ENCODE measurements around the gene FZD4.
"Not testable (repeated sequence)": the region's sequence is repeated elsewhere in the genome, so short reads cannot be mapped to it uniquely, and the experiment has no call there.

Gene FZD4

GRCh38 chr11:86934926-86935579, 20.1 kb downstream of the FZD4 start:
- no peak for DNase-seq

DNA sequence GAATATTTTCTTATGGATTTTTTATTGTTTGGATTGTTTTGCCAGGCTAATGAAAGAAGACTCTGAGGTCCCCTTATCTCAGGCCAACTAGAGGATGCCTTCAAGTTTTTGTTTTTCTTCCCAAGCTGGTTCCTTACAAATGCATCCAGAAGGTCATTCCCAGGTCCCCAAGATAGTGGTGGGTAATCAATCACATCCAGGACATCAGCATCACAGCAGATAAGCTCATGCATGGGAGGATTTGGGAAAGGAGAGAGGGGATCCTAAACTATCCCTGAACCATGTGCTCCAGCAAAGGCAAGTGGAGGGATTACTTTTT, 20.7 kb downstream of the FZD4 start:
- DNase-seq, result no peak

GRCh38 chr11:86933891-86934581, 21.2 kb downstream of the FZD4 start:
- no peak for DNase-seq

- no peak for DNase-seq
Measured at GRCh38 chr11:86932924-86933875, 22.0 kb downstream of the FZD4 start.

DNA sequence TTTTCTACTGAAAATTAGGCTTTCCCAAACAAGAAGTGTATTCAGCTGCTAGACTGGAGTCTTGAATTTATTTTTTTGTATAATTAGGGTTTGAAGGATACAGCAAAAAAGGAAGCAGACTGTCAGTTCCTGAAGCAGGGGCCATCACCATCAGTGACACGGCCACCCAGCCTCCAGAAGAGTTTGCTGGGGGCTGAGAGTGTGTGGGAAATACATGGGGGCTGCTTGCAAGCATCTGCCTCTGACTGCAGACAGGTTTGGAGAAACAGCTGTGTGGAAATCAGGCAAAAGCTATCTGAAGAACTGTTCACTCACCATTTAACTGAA, 23.0 kb downstream of the FZD4 start:
- DNase-seq, result no peak

DNA sequence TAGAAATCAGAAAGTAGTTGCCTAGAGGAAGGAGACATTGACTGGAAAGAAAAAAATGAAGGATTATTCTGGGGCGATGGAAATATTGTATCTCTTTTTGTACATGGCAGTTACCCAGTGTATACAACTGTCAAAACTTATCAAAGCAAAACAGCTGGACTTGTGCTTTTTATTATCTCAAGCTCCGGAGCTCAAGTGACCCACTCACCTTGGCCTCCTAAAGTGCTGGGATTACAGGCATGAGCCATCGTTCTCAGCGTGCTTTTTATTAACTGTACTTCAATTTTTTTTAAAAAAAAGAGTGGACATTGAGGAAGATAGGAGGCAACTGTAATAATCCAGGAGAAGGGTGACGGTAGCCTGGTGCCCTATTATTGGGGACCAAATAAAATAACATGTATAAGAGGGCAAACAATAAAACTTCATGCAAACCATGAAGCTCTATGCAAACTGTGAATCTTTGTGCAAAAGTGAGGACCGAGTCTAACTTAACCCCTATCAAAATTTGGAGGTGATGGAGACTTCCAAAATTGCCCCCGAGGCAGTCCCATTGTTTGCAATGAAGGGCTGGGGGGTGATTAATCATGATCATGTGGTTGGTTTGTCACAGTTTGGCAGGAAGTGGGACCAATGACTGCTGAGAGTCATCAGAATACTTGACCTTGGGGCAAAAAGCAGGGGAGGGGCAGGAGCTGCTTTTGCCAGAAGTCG, 23.5 kb downstream of the FZD4 start:
- DNase-seq, result no peak

- no peak for DNase-seq
Measured at GRCh38 chr11:86930957-86931547, 24.1 kb downstream of the FZD4 start.

DNA sequence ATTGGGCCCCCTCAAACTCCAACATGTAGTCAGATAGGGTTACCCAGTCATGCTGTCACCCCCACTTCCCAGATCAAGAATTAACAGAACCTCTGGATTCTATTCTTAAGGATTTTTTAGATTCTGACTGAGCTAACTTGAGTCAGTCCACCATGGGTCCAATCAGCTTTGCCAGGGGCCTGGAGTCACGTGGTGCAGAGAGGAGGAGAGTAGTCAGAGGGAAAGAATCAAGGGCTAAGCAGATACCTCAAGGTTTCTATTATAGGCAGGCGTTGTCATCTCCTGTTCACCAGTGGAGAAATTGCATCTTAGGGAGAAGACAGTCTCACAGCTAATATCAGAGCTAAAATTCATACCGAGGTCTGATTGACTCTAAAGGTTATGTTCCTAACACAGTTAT, 28.2 kb downstream of the FZD4 start:
- DNase-seq, result no peak

- no peak for DNase-seq
Measured at GRCh38 chr11:86923999-86924766, 31.0 kb downstream of the FZD4 start.

DNA sequence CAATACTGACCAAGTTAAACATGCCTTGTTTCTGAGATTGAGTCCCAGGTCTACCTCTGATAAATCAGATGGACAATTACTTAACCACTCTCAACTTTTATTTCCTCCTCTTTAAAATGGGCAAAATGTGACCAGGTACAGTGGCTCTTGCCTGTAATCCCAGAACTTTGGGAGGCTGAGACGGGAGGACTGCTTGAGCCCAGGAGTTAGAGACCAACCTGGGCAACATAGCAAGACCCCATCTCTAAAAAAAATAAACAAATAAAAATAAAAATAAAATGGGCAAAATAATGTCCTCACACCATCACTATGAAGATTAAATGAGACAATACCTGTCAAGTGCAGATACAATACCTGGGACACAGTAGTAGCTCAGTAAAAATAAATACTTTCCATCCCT, 33.0 kb downstream of the FZD4 start:
- no peak for DNase-seq

DNA sequence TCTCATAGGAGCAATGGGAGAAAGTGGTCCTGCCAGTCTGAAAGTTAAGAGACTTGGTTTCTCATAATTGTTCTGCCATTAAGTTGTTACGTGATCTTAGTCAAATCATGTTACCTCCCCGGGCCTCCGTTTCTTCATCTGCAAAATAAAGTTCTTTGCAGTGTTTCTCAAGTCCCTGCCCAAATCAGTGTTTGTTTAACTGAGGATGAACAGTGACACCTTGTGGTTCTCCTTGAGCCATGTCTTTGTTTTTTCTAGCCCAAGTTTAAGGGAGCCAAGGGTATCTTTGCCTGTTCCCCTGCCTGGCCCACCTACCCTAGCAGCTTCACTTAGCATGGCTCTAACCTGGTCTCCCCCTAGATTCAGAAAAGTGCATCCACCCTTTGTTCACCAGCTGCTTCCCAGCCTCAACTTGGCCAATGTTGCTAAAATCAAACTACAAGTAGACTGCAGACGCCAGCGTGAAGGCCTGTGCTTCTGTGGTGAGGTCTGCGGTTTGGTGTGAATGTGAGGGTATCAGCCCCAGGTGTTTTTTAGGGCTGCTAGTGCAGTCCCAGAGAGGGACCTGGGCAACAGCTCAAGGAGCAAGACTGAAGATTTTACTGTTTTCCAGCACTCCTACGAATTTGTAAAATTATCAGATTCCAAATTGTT, 35.5 kb downstream of the FZD4 start:
- no peak for DNase-seq

DNA sequence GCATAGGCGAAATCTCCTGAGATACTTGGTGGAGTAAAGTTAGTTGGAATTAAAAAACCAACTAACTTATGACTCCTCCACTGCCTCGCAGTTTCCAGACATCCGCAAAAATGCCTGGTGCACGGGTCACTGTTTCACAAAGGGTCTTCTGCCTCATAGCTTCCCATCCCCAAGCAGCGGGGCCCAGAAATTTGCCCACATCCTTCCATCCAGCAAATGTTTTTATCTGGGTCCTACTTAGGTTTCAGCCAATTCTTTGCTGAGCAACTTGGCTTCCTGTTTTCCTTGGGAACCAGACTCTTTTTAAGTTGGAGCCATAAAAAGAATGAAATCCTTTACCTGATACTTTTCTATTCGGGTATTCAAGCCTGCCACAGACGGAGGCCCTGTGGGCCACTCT, 36.2 kb downstream of the FZD4 start:
- no peak for DNase-seq

DNA sequence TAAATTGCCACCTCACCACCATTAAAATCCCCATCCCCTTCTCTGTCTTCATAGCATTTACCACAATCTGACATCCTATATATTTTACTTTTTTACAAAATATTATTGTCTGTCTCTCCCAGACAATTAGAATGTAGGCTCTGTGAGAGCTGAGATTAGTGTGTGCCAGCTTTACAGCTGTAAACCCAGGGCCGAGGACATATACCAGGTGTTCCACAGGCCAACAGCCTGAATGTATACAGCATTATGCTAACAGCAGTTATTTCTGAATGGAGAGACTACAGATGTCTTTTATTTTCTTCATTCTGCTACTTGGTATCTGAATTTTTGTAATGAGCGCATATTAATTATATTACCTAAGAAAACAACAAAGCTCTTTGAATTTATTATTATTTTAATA, 36.7 kb downstream of the FZD4 start:
- no peak for DNase-seq

DNA sequence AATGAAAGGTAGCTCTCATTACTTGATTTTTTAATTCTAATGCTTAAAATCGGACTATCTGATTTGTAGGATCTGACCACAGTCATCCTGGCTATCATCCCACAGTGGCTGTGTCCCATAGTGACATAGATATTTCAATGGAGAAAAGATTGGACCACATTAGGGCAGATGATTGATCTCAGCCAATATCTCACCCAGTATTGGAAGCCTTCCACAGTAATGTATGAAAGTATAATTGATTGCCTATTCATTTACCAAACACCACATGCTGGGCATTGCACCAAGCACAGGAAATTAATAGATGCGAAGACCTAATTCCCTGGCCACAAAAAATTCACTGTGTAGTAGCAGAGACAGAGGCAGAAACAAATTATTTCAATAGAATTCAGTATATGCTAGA, 37.6 kb downstream of the FZD4 start:
- no peak for DNase-seq

GRCh38 chr11:86916330-86916729, 38.9 kb downstream of the FZD4 start:
- no peak for DNase-seq

DNA sequence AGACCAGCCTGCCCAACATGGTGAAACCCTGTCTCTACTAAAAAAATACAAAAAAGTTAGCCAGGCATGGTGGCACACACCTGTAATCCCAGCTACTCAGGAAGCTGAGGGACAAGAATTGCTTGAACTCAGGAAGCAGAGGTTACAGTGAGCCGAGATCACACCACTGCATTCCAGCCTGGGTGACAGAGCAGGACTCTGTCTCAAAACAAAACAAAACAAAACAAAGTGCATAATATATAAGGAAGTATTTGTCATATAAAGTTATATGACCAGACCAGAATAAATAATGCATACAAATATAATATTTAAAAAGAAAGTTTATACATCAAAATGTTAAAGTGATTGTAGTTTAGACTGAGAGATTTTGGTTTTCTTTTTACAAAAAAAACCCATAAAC, 39.3 kb downstream of the FZD4 start:
- not testable (repeated sequence) for DNase-seq

DNA sequence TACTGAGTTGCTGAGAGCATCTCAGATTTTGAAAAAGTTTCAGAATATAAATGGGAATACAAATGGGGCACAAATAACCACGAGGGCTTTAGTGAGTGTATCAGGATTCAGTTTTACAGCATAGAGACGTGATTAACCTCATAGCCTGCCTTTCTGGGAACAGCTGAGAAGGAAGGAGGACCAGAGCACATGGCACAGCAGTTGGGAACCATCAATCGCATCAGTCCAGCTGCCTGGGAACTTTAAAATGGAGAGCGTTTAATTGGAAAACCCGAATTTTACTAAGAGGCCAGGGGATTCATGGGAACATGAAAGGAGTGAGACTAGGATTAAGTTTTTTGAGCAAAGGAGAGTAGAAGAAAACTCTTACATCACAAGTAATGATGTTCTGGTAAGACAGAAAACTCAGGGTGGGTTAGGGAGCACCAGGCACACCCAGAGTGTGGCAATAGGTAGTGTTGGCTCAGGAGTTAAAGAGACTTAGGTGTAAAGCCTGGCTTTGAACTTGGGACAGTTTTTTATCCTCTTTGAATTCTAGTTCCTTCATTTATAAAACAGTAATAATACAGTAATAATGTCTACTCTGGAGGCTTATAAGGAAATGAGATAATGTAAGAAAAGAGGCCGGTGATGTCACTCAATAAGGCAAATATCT, 40.2 kb downstream of the FZD4 start:
- DNase-seq, result no peak

GRCh38 chr11:86912238-86912637, 43.0 kb downstream of the FZD4 start:
- DNase-seq, result no peak

- no peak for DNase-seq
Measured at GRCh38 chr11:86910592-86910991, 44.6 kb downstream of the FZD4 start.

DNA sequence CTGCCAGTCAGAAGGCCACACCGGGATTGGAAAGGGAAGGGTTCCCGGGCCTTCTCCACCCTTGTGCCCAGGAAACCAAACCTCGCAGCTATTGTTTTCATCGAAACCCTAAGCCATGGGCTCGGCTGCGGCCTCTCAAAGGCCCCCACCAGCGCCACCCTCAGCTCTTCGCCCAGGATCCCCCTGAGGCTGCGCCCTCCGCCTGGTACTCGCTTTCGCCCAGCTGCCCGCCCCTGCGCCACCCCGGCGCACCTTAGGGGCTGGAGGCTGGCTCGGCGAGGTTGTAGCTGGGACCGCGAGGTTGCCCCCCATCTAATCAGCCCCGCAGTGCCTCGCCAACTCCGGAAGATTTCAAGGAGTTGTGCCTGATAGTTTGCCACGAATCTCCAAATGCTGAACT, 49.0 kb downstream of the FZD4 start:
- DNase-seq, result no peak

- no peak for DNase-seq
Measured at GRCh38 chr11:86905252-86905651, 49.9 kb downstream of the FZD4 start.
